NCI-H446 (cell line): Measurements from ENCODE around the gene OCEL1.
A peak's percentile ranks its signal among the peaks of the same experiment; 100 is the strongest.
"Not testable (repeated sequence)": the region's sequence is repeated elsewhere in the genome, so short reads cannot be mapped to it uniquely, and the experiment has no call there.

Experiments used
- DNase-seq, 2 experiments: peaks; one replicate each; lab custom pipeline; 2025; lab: John Stamatoyannopoulos, UW

OCEL1 gene

GRCh38 chr19:17263712-17264640 lies 38.0 kb downstream of the OCEL1 start:
- DNase-seq = no peak

- no peak for DNase-seq
Observed at GRCh38 chr19:17264641-17264979, 38.6 kb downstream of the OCEL1 start, which contains the start of gene USHBP1. Gene USHBP1 (minus strand): TSS chr19:17264745. CDS start chr19:17264299, 446 bp downstream.

- DNase-seq = no peak
Observed at GRCh38 chr19:17266026-17266425, 40.0 kb downstream of the OCEL1 start.

GRCh38 chr19:17266589-17266974 lies 40.6 kb downstream of the OCEL1 start:
- DNase-seq = no peak

DNA sequence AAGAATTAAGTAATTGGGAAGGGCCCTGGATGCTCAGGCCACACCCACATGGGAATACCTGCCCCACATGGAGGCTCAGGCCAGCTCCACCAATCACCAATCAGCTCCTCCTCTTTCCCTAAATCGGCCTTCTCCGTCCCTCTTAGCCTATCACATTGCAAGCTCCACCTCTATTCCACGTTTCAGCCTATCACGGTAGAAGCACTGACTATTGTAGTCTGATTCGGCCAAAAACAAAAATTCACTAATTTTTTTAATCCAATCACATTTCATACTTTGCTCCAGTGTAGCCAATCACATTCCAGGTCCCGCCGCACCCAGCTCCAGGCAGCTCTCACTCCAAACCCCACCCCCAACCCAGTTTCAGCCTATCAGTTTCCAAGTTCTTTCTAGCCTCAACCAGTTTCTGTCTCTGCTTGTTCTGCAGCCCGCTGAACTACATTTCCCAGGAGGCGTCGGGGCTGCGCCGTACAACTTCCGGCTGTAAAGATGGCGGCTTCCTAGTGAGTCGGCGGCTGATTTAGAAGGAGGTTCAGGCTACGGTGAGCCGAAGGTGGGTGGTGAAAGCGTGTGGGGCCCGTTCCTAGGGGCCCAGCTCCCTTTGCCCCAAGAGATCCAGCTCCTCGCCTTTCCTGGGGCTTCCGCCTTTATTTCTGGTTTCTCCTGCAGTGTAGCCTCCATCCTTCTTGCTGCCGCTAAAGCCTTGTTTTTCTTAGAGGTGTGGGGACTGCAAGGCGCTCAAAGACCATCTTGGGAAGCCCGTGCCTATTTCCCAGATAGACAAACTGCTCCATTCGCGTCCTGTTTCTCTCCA lies 41.2 kb downstream of the OCEL1 start, which contains the start of gene BABAM1:
Gene BABAM1, plus strand, starts transcription at position 469 of the 814 bp plus-strand sequence. CDS start 1,364 bp downstream, outside the sequence.
- peak; percentile 97 to 99 for DNase-seq

GRCh38 chr19:17268754-17269153 lies 42.7 kb downstream of the OCEL1 start:
- DNase-seq = no peak

DNA sequence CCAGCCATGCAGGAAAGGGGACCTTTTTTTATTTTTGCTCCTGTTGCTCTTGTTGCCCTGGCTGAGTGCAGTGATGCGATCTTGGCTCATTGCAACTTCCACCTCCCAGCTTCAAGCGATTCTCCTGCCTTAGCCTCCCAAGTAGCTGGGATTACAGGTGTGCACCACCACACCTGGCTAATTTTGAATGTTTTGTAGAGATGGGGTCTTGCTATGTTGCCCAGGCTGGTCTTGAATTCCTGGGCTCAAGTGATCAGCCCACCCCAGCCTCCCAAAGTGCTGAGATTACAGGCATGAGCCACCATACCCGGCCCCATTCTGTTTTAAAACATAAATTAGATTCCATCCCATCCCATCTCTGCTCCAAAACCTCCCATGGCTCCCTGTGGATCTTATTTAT lies 48.9 kb downstream of the OCEL1 start:
- not testable (repeated sequence) for DNase-seq

- DNase-seq = no peak
Observed at GRCh38 chr19:17275441-17276175, 49.6 kb downstream of the OCEL1 start.
